ENCODE data around the gene ENTREP3. TPM values are rescaled to one million over a fixed set of nuclear protein-coding genes. Genes with fewer than 3 reads are reported as not detected.

ENTREP3 gene
- total RNA-seq, 1 experiment from 2014 or later = 3.2 TPM

- DNase-seq (ENCODE audit: low read depth) = peak; percentile 27
Observed at GRCh38 chr1:155277902-155278688, 22.8 kb upstream of the ENTREP3 start.

- peak; percentile 91 for DNase-seq (ENCODE audit: low read depth)
Observed at GRCh38 chr1:155277070-155277901, 22.0 kb upstream of the ENTREP3 start, which contains the start of gene HCN3. TSS of gene HCN3 (plus strand) at chr1:155277463. CDS start at chr1:155277591, 128 bp downstream.

DNA sequence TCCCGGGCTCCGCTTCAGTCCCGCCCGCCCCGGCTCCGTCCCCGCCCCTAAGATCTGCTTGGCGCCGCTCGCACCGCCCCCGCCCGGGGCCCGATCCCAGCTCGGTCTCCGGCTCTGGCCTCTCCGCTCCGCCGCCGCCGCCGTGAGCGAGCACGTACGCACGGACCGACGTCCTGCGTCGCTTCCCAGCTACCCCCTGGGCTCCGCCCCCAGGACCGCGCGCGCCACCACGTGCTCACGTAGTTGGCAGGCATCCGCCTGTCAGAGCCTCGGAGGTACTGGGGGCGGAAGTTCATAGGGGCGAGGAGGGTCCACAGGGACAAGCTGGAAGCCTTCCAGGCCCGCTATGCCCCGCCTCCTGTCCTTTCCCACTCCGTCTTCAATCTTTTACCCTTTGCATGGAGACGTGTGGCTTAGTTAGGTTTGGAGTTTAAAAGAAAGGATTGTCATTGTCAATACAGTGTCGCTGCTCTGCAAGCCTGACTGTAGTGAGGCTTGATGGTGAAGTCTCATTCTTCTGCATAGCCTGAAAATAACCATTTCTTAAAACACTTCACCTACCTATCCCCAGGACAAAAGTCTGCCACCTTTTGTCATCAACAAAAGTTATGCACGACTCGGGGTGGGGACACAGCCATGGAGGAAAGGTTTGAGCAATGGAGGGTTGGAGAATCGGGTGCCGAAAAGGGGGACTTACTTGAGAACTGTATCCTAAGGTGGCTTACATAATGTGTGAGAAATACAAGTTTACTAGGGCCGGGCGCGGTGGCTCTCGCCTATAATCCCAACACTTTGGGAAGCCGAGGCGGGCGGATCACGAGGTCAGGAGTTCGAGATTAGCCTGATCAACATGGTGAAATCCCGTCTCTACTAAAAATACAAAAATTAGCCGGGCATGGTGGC, 18.3 kb upstream of the ENTREP3 start, which contains the start of gene CLK2:
Gene CLK2, minus strand, starts transcription at position 162 of the 903 bp plus-strand sequence. CDS start 2,527 bp downstream, outside the sequence.
- peak; percentile 94 for DNase-seq (ENCODE audit: low read depth)

DNA sequence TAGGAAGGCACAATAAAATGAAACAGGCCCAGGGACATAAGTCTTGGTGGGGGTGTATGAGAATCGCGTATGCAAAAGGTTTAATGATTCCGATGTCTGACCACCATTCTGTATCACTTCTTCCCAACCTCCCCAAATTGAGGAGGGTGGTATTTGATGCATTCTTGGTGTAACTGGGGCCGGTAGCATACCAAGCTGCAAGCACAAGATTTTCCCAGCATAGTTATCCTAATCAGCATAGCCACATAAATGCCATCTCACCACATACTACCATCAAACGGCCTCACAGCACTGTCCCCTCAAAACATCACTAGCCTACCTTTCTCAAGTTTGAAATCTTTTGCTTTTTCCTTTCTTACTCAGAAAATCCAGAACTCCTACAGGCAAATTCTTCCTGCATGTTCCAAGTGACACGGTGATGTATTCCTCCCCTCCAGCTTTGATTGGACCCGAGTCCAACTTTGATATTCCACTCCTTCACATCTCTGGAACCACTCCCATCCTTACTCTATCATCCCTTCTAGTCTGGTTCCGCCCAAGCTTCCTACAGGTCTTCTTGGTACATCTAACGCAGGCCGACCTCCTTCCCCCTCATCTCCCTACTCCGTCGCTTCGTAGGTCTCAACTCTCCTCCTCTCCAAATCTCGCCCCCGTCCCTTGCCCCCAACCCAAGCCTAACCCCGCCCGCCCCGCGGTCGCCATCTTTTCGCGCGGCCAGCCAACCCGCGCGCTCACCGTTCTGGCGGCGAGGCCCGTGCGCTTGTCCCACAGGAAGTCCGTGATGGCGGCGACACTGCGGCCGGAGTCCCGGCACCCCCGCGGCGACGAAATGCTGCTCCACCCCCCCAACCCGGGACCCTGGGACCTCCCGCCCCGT, 17.4 kb upstream of the ENTREP3 start:
- peak; percentile 73 for DNase-seq (ENCODE audit: low read depth)

- no peak for DNase-seq (ENCODE audit: low read depth)
Observed at GRCh38 chr1:155269381-155269780, 14.1 kb upstream of the ENTREP3 start.

GRCh38 chr1:155268630-155269029, 13.3 kb upstream of the ENTREP3 start:
- DNase-seq (ENCODE audit: low read depth) = no peak

- no peak for DNase-seq (ENCODE audit: low read depth)
Observed at GRCh38 chr1:155267373-155267772, 12.1 kb upstream of the ENTREP3 start.

GRCh38 chr1:155266553-155266952, 11.3 kb upstream of the ENTREP3 start:
- no peak for DNase-seq (ENCODE audit: low read depth)

DNA sequence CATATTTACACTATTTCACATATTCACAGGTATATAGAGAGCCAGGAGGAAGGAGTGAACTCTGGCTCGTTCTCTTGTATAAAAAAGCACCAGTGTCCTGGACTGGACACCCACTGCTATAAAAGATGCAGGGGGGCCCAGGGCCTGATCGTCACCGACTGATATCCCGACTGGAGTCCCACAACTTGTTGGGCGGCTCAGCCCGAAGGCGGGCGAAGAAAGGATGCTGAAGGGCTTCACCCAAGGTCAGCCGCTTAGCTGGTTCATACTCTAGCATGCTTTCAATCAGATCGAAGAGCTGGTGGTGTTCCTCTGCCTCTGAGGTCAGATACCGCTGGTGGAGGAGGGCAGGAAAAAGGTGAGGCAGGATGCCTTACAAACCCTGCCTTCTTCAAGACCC, 7.8 kb upstream of the ENTREP3 start:
- no peak for DNase-seq (ENCODE audit: low read depth)

DNA sequence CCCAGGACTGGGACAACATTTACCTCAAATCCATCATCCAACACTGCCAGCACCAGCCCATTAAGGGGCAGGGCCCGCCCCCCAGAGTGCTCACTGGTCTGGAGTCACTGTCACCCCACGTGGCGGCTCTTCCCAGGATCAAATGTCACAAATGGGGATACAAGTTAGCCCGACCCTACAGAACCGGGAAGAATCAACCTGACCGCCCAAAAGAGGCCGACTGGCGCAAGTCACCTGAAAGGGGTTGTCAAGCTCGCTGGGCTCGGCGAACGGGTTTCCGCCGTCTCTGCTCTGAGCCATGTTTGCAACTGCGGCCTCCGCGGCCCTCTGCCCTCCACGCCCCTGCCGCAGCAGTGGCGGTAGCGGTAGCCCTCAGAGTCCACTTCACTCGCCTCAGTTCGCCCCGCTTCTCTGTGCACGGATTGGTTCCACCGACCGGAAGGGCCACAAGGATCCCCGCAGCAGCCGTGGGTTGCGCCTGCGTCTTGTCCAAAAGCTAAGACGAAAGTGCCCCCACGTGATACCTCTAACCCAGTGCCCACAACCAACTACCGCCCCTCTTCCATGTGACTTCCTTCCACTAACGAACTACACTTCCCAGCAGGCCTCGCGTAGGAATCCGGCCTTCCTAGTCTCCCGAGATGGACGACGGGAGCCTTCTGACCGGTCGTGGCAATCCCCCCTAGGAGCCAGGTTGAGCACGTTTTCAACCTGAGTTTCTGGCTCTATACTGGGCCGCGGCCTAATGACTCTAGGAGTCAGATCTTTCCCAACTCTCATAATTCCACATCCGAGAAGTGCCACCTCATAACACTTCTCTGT, 6.8 kb upstream of the ENTREP3 start, which contains the start of gene SCAMP3:
Gene SCAMP3, minus strand, starts transcription at position 509 of the 822 bp plus-strand sequence. Its CDS starts 209 bp downstream, at position 300.
- DNase-seq (ENCODE audit: low read depth) = peak; percentile 98

DNA sequence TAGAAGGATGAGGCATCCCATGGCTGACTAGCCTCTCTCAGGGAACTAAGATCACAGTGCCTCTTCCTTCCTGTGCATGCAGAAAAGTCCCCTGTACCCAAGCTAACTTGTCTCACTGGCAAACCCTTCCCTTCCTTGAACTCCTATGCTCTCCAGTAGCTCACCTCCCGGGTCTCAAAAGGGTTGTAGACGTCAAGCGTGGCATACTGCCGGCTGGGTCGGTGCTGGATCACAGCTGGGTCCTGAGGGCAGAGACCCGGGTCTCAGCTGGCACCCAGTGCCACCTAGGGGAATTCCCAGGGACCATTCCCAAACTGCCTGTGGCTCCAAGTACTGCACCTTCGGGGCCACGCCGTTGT, 6.2 kb upstream of the ENTREP3 start:
- DNase-seq (ENCODE audit: low read depth) = no peak

DNA sequence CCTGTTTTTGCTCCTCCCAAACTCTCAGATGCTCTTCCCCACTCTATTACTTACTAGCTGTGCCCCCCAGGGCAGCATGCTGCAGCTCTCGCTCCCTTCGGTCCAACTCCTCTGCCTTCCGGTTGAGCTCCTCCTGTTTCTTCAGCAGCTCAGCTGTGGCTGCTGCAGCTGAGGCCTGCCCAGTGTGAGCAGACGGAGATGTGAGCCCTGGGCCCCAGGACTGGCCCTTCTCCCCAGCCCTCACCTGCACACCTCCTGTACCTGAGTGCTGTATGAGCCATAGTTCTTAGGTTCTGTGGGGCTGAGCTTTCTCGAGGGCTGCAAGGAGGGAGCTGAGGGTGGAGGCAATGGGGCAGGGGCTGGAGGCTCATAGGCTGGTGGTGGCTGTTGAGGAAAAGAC, 5.0 kb upstream of the ENTREP3 start:
- DNase-seq (ENCODE audit: low read depth) = no peak

GRCh38 chr1:155256058-155256852, 972 bp upstream of the ENTREP3 start:
- DNase-seq (ENCODE audit: low read depth) = no peak

- DNase-seq (ENCODE audit: low read depth) = no peak
Observed at GRCh38 chr1:155254714-155255242, 505 bp downstream of the ENTREP3 start.

GRCh38 chr1:155254228-155254713, 1.0 kb downstream of the ENTREP3 start:
- no peak for DNase-seq (ENCODE audit: low read depth)

DNA sequence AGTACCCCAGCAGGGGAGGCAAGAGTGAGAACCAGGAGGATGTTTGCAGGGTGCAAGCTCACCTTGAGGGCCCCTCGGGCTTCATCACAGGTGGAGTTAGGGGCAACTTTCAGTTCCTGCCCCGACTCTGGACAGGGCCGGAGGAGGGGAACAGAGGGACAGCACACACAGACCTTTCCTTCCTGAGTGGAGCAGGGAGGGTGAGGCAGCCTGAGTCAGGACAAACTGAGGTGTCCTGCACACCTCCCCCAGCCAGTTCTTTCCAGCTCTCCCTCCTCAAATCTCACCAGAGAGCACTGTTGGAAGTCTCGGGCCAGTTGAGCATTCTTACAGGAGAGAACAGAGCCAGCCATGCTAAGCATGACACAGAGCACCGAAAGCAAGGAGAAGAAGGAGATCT, 1.5 kb downstream of the ENTREP3 start:
- no peak for DNase-seq (ENCODE audit: low read depth)

DNA sequence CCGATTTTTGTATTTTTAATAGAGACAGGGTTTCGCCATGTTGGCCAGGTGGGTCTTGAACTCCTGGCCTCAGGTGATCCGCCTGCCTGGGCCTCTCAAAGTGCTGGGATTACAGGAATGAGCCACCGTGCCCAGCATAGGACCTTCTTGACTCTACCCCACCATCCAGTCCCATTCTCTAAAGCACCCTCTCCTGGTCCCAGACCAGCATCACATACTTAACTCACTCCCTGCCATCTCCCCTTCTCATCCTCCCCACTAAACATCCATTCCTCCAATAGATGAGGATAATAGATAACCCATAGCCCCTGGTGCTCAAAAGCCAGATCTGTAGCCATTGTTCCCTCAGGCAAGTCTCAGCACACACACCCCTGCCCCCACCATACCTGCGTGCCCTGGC, 2.1 kb downstream of the ENTREP3 start:
- DNase-seq (ENCODE audit: low read depth) = no peak

- no peak for DNase-seq (ENCODE audit: low read depth)
Observed at GRCh38 chr1:155251566-155251965, 3.7 kb downstream of the ENTREP3 start.

Data from RPMI7951 (cell line).